ENCODE results near the gene HADH.

HADH gene

DNA sequence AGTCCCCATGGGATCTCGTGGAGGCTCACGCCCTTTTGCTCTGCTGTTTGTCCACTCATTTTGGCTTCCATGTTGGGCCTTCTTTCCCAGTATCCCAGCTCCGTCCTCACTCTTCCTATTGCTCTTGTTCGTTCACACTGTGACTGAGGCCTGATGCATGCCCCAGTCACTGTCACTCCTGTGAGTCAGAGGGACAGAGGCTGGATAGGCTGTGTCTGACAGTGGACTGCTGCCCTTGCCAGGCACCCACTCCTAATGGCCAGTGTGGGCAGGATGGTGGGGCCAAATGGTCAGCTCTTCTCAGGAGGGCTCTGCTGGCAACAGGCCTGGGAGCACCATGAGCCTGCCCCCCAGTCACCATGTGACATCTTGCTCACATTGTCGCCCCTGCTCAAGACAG, 40.0 kb downstream of the HADH start:
- TF ChIP-seq, protein P1, sequence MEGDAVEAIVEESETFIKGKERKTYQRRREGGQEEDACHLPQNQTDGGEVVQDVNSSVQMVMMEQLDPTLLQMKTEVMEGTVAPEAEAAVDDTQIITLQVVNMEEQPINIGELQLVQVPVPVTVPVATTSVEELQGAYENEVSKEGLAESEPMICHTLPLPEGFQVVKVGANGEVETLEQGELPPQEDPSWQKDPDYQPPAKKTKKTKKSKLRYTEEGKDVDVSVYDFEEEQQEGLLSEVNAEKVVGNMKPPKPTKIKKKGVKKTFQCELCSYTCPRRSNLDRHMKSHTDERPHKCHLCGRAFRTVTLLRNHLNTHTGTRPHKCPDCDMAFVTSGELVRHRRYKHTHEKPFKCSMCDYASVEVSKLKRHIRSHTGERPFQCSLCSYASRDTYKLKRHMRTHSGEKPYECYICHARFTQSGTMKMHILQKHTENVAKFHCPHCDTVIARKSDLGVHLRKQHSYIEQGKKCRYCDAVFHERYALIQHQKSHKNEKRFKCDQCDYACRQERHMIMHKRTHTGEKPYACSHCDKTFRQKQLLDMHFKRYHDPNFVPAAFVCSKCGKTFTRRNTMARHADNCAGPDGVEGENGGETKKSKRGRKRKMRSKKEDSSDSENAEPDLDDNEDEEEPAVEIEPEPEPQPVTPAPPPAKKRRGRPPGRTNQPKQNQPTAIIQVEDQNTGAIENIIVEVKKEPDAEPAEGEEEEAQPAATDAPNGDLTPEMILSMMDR (IDR thresholded peaks at IDR 0.05): no peak

DNA sequence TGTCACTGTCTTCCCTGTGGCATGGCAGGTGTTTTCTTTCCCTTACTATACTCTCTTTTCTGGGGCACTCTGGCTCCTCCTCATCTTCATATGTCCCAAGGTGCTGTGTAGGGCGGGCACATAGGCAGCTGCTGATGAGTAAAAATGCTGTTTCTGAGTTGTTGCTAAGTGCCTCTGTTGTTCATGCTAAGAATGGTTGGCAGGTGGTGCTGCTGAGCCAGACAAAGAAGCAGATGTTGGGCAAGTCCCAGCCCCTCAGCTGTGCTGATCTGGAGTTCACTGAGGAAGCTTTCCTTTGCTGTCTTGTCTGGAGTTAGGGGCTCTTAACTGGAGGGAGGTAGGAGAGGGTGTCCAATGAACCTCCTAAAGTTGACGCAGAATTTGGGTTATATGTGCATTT, 40.6 kb downstream of the HADH start:
- TF ChIP-seq, protein P1 (IDR thresholded peaks at IDR 0.05): peak; percentile 59

DNA sequence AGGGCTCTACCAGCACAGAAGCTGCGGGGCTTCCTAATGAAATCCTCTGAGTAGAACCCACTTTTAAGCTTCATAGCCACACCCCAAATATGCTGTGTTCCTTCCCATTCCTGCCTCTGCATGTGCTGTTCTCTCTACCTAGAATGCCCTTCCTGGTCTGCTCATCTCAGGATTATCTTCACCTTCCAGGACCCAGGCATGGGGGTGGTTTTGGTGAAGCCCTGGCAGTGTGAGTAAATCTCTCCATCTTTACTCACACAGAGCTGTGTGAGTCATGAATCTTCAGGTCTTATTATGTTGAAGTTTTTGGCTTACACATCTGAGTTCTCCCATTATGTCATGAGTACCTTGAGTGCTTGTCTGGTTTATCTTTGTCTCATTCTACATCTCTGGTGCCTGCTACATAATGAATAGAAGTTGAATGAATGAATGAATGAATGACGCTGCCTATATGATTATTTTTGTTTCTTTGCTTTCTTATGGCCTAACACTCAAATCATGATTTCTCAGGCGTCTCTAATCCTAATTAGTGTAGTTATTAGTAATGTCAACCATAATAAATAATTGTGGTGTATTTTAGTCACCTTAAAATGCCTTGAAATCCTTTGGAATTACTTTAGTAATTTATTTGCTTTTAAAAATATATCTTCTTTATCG, 41.9 kb downstream of the HADH start:
- TF ChIP-seq, protein P1 (IDR thresholded peaks at IDR 0.05): no peak

DNA sequence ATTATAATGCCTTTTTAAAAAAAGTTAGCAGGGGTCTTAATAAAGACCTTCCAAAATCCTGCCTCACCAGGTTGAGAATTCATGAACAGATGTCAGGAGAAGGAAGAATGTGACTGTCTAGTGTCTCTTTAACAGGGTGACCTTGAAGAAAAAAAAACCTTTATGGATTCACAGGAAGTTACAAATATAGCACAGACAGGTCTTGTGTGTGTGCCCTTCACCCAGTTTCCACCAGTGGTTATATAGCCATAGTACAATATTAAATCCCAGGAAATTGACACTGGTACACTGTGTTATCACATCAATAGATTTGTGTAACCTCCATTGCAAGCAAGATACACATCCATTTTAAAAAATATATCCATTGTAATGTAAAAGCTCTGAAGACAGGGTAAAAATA, 43.7 kb downstream of the HADH start:
- TF ChIP-seq, protein P1 (IDR thresholded peaks at IDR 0.05): no peak

DNA sequence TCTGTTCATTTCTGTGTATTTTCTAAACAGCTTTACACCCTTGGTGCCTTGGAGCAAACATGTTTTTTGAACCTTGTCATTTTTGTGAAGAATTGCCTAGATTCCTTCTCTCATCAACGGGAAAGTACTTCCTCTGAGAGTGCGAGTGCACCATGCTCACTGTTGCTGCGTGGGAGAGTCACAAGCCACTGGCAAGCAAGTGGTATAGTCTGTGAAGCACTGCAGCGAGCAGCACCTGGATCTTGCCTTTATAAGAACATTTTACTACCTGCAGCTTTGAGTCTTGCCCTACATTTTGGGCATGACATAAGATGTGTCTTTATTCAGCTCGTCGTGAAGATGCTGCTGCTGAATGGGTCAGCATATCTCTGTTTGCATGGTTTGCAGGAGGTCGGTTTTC, 44.9 kb downstream of the HADH start:
- TF ChIP-seq, protein P1 (IDR thresholded peaks at IDR 0.05): no peak

DNA sequence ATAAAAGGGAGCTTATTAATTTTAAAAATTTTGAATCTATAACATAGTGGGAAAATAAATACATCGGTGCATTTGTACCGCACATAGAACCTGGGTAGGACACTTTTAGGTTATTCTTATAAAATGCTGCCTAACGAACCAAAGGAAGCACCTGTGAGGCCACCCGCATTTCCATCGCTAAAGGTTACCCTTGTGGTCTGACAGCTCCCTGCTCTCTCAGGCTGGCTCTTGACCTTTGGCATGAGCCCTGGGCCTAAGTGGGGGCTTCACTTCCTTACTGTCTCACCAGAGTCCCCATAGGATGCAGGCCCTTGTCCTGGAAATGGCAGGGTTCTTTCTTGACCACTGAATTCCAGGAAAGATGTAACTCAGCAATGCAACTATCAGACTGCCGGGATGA, 46.0 kb downstream of the HADH start:
- TF ChIP-seq, protein P1 (IDR thresholded peaks at IDR 0.05): no peak

DNA sequence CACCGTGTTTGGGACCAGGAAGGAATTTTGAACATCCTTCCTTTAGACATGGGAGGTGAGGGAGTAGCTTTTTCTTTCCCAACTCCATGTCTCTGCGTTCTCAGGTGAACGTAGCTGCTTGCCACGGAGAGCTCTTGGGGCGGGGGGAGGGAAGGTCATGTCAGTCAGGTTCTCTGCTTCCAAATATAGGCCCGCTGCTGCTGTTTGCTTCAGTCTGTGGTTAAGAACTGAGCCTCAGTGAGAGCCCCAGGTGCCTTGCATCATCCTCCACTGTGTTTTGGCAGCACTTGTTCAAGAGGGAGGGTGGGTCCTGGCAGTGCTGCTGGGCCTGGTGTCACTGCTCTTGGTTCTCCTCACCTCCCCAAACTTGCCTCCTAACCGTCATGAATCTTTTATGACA, 46.5 kb downstream of the HADH start:
- TF ChIP-seq, protein P1 (IDR thresholded peaks at IDR 0.05): no peak

DNA sequence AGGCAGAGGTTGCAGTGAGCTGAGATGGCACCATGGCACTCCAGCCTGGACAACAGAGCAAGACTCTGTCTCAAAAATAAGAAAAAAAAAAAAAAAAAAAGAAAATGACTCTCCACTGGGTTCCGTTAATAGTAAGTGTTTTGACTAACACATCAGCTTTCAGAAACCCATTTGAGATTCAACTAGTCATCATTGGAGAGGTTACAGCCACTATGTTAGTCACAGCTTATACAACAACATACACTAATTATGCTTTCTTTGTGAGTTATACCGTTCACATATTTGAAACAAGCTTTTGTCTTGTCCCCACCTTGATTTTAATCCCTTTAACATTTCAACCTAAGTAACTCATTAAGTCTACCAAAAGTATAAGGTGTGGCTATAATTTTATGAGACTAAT, 48.2 kb downstream of the HADH start:
- TF ChIP-seq, protein P1 (IDR thresholded peaks at IDR 0.05): no peak

Data from LNCAP (cell line).